Fibroblast of peridontal ligament (primary cell): ENCODE measurements around the gene PLEKHG3.

Source experiments
- DNase-seq: peaks from one replicate; pipeline ENCODE4 v3.0.0-alpha.2; 2010; ENCODE audit errors: extremely low read depth

Gene PLEKHG3

GRCh38 chr14:64763801-64764621 lies 59.8 kb downstream of the PLEKHG3 start:
- no peak for DNase-seq

- peak; percentile 67 for DNase-seq
Measured at GRCh38 chr14:64764641-64765520, 60.7 kb downstream of the PLEKHG3 start.

GRCh38 chr14:64765740-64766302 lies 61.6 kb downstream of the PLEKHG3 start:
- DNase-seq: no peak

GRCh38 chr14:64766430-64767151 lies 62.4 kb downstream of the PLEKHG3 start:
- no peak for DNase-seq

GRCh38 chr14:64767215-64767964 lies 63.2 kb downstream of the PLEKHG3 start:
- no peak for DNase-seq

- no peak for DNase-seq
Measured at GRCh38 chr14:64768401-64769095, 64.3 kb downstream of the PLEKHG3 start.

GRCh38 chr14:64769096-64770020 lies 65.1 kb downstream of the PLEKHG3 start:
- no peak for DNase-seq

GRCh38 chr14:64770751-64771150 lies 66.5 kb downstream of the PLEKHG3 start:
- DNase-seq: no peak

GRCh38 chr14:64771161-64771560 lies 66.9 kb downstream of the PLEKHG3 start:
- DNase-seq: no peak

GRCh38 chr14:64772397-64772950 lies 68.2 kb downstream of the PLEKHG3 start:
- DNase-seq: no peak

- no peak for DNase-seq
Measured at GRCh38 chr14:64773046-64773445, 68.8 kb downstream of the PLEKHG3 start.

- no peak for DNase-seq
Measured at GRCh38 chr14:64773577-64773976, 69.4 kb downstream of the PLEKHG3 start.

- no peak for DNase-seq
Measured at GRCh38 chr14:64774272-64774671, 70.0 kb downstream of the PLEKHG3 start.

- no peak for DNase-seq
Measured at GRCh38 chr14:64775081-64775777, 71.0 kb downstream of the PLEKHG3 start.

GRCh38 chr14:64777461-64777860 lies 73.2 kb downstream of the PLEKHG3 start:
- no peak for DNase-seq

GRCh38 chr14:64778104-64778754 lies 74.0 kb downstream of the PLEKHG3 start:
- DNase-seq: no peak

GRCh38 chr14:64779472-64779871 lies 75.2 kb downstream of the PLEKHG3 start:
- no peak for DNase-seq

GRCh38 chr14:64782196-64782595 lies 78.0 kb downstream of the PLEKHG3 start:
- DNase-seq: no peak
